ENCODE measurements around the gene C9orf72.
A peak's percentile ranks its signal among the peaks of the same experiment; 100 is the strongest.

Gene C9orf72

DNA sequence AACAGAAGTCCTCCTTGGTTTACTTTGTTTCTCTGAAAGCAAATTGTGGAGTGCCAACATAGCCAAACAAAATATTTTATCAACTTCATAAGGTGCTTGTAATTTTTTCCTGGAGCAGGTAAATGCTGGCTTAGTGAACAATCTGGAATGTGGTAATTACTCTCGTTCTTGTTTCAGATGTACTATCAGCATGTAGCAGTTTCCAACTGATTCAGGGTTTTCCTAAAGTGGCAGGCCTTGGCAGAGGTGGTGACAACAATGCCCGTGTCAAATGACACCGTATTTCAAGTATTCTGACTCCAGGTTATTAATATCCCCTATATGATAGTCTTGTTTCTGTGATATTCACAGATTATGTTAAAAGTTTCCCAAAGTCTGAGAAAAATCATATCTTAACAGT is 1.2 kb downstream of the C9orf72 start:
- H3K9ac ChIP-seq (ENCODE audit: insufficient read length), result no peak overlapping the region
- TF ChIP-seq EZH2 (IDR thresholded peaks at IDR 0.05), result no peak
- TF ChIP-seq POLR2AphosphoS5 (IDR thresholded peaks at IDR 0.05; ENCODE audit: borderline replicate concordance, low read depth, low read length), result no peak
- no peak for TF ChIP-seq FOXP2 (optimal IDR thresholded peaks at IDR 0.05; ENCODE audit: control extremely low read depth, extremely low read length, insufficient read depth)
- no peak for DNase-seq (ENCODE audit: low read depth, low spot score)
- no peaks in the 10 kb centered on the region for H3K9me3 ChIP-seq (ENCODE audit: low read depth, low read length)
- no peak overlapping the region for H3K27ac ChIP-seq
- peak overlapping the region; percentile 88; the same call in 1 of the 2 replicates for H3K4me3 ChIP-seq
- H3K36me3 ChIP-seq (ENCODE audit: insufficient read depth, low read length), result no peaks in the 10 kb centered on the region

DNA sequence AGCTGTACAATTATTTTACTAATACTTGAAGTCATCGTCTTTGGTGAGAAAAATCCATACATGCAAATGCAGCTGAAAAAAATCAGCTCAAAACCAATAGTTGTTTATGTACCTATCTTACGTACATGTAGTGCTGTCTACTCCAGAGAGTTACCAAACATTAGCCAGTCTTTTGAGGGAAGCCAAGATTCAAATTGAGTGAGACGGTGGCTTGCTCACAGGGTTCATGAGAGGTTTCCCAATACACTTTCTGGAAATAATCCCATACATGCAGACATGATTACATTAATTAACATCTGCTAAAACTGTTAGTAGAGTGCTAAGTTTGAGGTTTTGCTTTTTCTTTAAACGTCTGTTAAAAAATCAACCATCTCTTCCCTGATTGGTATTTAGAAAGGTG is 2.3 kb downstream of the C9orf72 start:
- Histone ChIP-seq H3K4me3 (no peak overlapping the region), H3K27ac (no peak overlapping the region), H3K9ac (ENCODE audit: insufficient read length) (no peak overlapping the region), H3K36me3 (ENCODE audit: insufficient read depth, low read length) (no peaks in the 10 kb centered on the region), H3K9me3 (ENCODE audit: low read depth, low read length) (no peaks in the 10 kb centered on the region)
- no peak for DNase-seq (ENCODE audit: low read depth, low spot score)
- TF ChIP-seq POLR2AphosphoS5 (IDR thresholded peaks at IDR 0.05; ENCODE audit: borderline replicate concordance, low read depth, low read length), result no peak
- no peak for TF ChIP-seq EZH2 (IDR thresholded peaks at IDR 0.05)
- no peak for TF ChIP-seq FOXP2 (optimal IDR thresholded peaks at IDR 0.05; ENCODE audit: control extremely low read depth, extremely low read length, insufficient read depth)

DNA sequence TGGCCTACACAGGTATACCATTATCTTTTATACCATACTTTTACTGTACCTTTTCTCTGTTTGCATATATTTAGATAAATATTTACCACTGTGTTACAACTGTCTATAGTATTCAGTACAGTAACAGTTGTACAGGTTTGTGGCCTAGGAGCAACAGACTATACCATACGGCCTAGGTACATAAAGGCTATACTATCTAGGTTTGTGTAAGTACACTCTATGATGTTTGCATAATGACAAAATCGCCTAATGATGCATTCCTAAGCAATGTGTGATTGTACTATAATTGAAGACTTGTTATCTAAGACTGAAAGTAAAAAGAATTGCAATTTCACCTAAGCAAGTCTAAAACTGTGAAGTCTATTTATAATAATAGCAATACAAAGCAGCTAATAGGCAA is 3.9 kb downstream of the C9orf72 start:
- Histone ChIP-seq H3K9ac (ENCODE audit: insufficient read length) (no peak overlapping the region), H3K27ac (no peak overlapping the region), H3K9me3 (ENCODE audit: low read depth, low read length) (no peaks in the 10 kb centered on the region), H3K36me3 (ENCODE audit: insufficient read depth, low read length) (peaks cover 5% of the 10 kb centered on the region; the same call in 1 of the 2 replicates), H3K4me3 (no peak overlapping the region)
- no peak for DNase-seq (ENCODE audit: low read depth, low spot score)
- TF ChIP-seq EZH2 (IDR thresholded peaks at IDR 0.05), result no peak
- TF ChIP-seq POLR2AphosphoS5 (IDR thresholded peaks at IDR 0.05; ENCODE audit: borderline replicate concordance, low read depth, low read length), result no peak
- TF ChIP-seq FOXP2 (optimal IDR thresholded peaks at IDR 0.05; ENCODE audit: control extremely low read depth, extremely low read length, insufficient read depth), result no peak

DNA sequence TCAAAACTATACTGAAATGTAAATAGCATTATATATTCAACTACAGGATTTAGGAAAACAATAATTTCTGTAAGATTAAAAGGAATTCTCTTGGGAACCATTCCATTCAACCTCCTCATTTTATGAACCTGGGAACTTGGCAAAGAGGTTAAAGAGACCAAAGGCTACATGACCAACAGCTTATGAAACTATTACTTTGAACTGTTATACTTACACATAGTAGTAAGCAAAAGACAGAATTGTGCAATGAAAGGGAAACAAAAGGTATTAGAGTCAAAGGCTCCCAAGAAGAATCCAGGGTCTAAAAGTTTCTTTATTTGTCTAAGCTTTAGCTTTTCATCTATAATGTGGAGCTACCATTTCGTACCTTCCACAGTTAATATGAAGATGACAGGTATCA is 7.2 kb downstream of the C9orf72 start:
- no peak for DNase-seq (ENCODE audit: low read depth, low spot score)
- H3K27ac ChIP-seq, result no peak overlapping the region
- H3K4me3 ChIP-seq, result no peak overlapping the region
- peaks cover 5% of the 10 kb centered on the region; the same call in 1 of the 2 replicates for H3K36me3 ChIP-seq (ENCODE audit: insufficient read depth, low read length)
- no peak overlapping the region for H3K9ac ChIP-seq (ENCODE audit: insufficient read length)
- no peaks in the 10 kb centered on the region for H3K9me3 ChIP-seq (ENCODE audit: low read depth, low read length)
- TF ChIP-seq POLR2AphosphoS5 (IDR thresholded peaks at IDR 0.05; ENCODE audit: borderline replicate concordance, low read depth, low read length) (no peak), EZH2 (IDR thresholded peaks at IDR 0.05) (no peak), FOXP2 (optimal IDR thresholded peaks at IDR 0.05; ENCODE audit: control extremely low read depth, extremely low read length, insufficient read depth) (no peak)

DNA sequence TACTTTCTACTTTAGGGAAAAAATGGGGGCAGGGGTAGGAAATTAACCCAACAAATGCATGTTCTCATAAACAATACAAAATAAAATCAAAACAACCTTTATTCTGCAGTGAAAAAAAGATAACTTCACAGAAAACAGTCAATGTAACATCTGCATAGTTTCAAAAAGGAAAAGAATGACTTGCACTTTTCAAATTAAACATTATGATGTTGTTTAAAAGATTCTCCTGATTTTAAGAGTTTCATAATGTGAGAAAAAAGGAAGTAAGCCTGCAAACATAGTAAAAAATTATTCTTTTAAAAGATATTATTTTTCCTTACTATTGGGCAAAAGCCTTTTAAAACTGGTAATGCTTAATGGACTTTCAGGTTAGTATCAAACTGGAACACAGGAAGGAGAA is 7.6 kb downstream of the C9orf72 start:
- no peak overlapping the region for H3K9ac ChIP-seq (ENCODE audit: insufficient read length)
- peaks cover 5% of the 10 kb centered on the region; the same call in 1 of the 2 replicates for H3K36me3 ChIP-seq (ENCODE audit: insufficient read depth, low read length)
- H3K4me3 ChIP-seq, result no peak overlapping the region
- no peak for DNase-seq (ENCODE audit: low read depth, low spot score)
- TF ChIP-seq POLR2AphosphoS5 (IDR thresholded peaks at IDR 0.05; ENCODE audit: borderline replicate concordance, low read depth, low read length) (no peak), EZH2 (IDR thresholded peaks at IDR 0.05) (no peak), FOXP2 (optimal IDR thresholded peaks at IDR 0.05; ENCODE audit: control extremely low read depth, extremely low read length, insufficient read depth) (no peak)
- no peak overlapping the region for H3K27ac ChIP-seq
- H3K9me3 ChIP-seq (ENCODE audit: low read depth, low read length), result no peaks in the 10 kb centered on the region

DNA sequence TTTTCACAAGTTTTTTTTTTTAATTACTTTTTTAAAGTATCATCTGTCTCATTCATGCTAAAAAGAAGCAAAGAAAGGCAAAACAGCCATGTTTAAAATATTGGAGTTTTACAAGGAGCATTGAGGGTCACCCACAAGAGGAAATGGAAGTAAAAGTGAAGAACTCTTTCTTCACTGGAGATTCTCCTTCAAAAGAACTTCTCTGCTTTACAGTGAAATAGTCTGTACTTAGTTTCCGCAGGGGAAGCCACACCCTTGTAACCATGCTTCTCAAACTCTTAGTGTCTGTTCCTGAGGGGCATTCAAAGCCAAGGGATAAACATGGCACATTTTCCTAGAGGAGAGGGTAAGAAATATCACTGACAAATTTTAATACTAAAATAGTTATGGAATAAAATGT is 8.6 kb downstream of the C9orf72 start:
- H3K9ac ChIP-seq (ENCODE audit: insufficient read length), result no peak overlapping the region

DNA sequence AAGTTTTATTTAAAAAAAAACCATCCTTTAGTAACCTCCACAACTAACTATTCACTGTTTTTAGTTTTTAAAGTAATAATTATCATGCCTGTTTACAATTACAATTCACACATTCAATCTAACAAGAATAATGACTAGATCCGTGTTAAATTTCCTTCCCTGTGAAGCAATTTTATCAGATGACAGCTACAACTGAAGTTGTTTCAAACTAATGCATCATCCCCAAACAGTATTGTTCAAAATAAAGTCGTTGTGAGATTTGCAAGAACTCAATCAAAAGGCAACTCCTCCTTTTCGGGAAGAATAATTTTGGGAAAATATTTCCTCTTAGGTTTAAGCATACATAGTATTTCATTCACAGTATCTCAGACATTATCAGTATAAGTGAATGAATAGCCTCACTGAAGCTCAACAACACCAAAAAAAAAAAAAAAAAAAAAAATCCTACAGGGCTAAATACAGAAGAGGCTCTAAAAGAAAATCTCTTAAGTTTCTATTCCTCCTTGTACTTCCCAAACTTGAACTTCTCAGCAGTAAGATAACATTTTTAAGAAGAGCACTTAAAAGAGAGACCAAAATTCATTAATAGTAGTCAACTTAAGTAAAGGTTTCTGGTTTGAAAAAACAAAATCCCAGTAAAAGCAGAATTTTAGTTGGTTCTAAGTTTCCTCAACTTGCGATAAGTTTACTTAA is 9.4 kb downstream of the C9orf72 start:
- no peak overlapping the region for H3K9ac ChIP-seq (ENCODE audit: insufficient read length)
- H3K9me3 ChIP-seq (ENCODE audit: low read depth, low read length), result no peaks in the 10 kb centered on the region
- H3K4me3 ChIP-seq, result no peak overlapping the region
- TF ChIP-seq EZH2 (IDR thresholded peaks at IDR 0.05) (no peak), POLR2AphosphoS5 (IDR thresholded peaks at IDR 0.05; ENCODE audit: borderline replicate concordance, low read depth, low read length) (no peak), FOXP2 (optimal IDR thresholded peaks at IDR 0.05; ENCODE audit: control extremely low read depth, extremely low read length, insufficient read depth) (no peak)
- no peak overlapping the region for H3K27ac ChIP-seq
- no peak for DNase-seq (ENCODE audit: low read depth, low spot score)
- peaks cover 5% of the 10 kb centered on the region; the same call in 1 of the 2 replicates for H3K36me3 ChIP-seq (ENCODE audit: insufficient read depth, low read length)

More for the DNA sequence above, 8.6 kb downstream of the C9orf72 start:
- TF ChIP-seq EZH2 (IDR thresholded peaks at IDR 0.05) (no peak), FOXP2 (optimal IDR thresholded peaks at IDR 0.05; ENCODE audit: control extremely low read depth, extremely low read length, insufficient read depth) (no peak), POLR2AphosphoS5 (IDR thresholded peaks at IDR 0.05; ENCODE audit: borderline replicate concordance, low read depth, low read length) (no peak)
- Histone ChIP-seq H3K27ac (no peak overlapping the region), H3K9me3 (ENCODE audit: low read depth, low read length) (no peaks in the 10 kb centered on the region), H3K4me3 (no peak overlapping the region), H3K36me3 (ENCODE audit: insufficient read depth, low read length) (peaks cover 5% of the 10 kb centered on the region; the same call in 1 of the 2 replicates)
- DNase-seq (ENCODE audit: low read depth, low spot score), result no peak

DNA sequence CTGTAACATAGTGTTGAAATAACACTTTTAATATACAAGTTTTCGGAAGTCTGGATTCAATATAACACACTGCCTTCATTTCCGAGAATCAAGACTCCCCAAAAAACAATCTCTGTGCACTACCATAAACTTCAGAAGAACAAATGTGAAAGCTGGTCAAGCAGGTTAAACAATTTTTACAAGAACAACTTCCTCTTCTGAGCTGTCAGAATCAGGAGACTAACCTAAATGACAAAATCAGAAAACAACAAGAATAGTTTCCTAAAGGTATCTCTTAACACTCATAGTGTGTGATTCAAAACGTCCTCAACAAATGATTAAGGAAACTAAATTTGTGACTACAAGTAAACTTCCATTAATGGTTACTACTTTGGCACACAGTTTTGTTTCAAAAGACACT is 11.6 kb downstream of the C9orf72 start:
- TF ChIP-seq POLR2AphosphoS5 (IDR thresholded peaks at IDR 0.05; ENCODE audit: borderline replicate concordance, low read depth, low read length) (no peak), FOXP2 (optimal IDR thresholded peaks at IDR 0.05; ENCODE audit: control extremely low read depth, extremely low read length, insufficient read depth) (no peak), EZH2 (IDR thresholded peaks at IDR 0.05) (no peak)
- H3K36me3 ChIP-seq (ENCODE audit: insufficient read depth, low read length), result peaks cover 5% of the 10 kb centered on the region; the same call in 1 of the 2 replicates
- DNase-seq (ENCODE audit: low read depth, low spot score), result no peak
- H3K9me3 ChIP-seq (ENCODE audit: low read depth, low read length), result no peaks in the 10 kb centered on the region
- H3K4me3 ChIP-seq, result no peak overlapping the region
- H3K9ac ChIP-seq (ENCODE audit: insufficient read length), result no peak overlapping the region
- no peak overlapping the region for H3K27ac ChIP-seq

All from SK-N-MC (cell line).